Testis (tissue), 2 donors: ENCODE data around the gene SORT1.

ENCODE experiments used
- CTCF ChIP-seq, 3 experiments: fragments of 450-650 bp in 2 of 3; fragments of 200-600 bp in 1 of 3; sonication (generic) in 1 of 3; IDR thresholded peaks; one replicate each; pipeline ENCODE4 v1.5.1; 2016 to 2019; ENCODE audit warnings: antibody characterized with exemption in 3 of 3, mild to moderate bottlenecking in 2 of 3, moderate library complexity in 1 of 3
- POLR2A ChIP-seq: fragments of 450-650 bp; IDR thresholded peaks from one replicate; pipeline ENCODE4 v1.6.1; 2017; ENCODE audit warnings: antibody characterized with exemption, mild to moderate bottlenecking, moderate library complexity

- TF ChIP-seq CTCF (IDR thresholded peaks at IDR 0.05) = no peak
- no peak for TF ChIP-seq POLR2A
Observed at GRCh38 chr1:109262231-109263055, 135.3 kb downstream of the SORT1 start.
